GM03348 (cell line): Measurements from ENCODE around the gene GPC3.
A peak's percentile ranks its signal among the peaks of the same experiment; 100 is the strongest.

ENCODE experiments used
- DNase-seq: peaks from one replicate; pipeline ENCODE4 v3.0.0; 2012; ENCODE audit warnings: low spot score

GPC3 gene

DNA sequence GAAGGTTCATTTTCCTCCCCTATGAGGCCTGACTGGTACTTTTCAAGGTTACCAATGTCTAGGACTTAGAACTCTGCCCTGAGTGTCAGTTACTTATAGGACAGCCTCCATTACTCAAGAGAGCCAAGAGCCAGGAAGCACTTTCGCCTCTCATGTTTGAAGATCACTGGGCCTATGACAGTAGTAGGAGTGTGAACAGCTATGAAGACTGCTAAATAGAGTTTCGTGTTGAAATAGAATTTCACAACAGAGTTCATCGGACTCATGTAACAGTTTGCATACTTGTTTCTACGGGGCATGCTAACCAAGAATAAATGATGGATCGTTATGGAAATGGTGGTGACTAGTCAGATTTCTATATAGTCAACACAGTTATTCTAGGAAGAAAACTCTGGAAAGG lies 472.3 kb downstream of the GPC3 start:
- no peak for DNase-seq

DNA sequence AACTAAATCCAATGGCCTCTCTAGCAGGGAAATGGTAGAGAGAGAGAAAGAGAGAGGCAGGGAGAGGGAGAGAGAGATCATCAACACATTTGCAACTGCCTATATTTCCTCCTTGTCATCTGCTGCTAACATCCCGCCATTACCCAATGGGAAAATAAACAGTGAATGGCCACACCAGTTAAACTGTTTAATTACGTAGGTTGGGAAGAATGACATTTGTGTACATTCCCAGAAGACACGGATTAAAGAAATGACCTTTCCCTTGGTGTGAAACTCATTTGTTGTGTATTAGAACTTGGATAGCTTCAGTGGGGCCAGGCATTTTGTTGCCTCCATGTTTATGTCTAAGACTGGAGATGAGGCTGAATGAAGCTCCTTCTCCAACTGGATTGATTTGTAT lies 474.4 kb downstream of the GPC3 start:
- no peak for DNase-seq

DNA sequence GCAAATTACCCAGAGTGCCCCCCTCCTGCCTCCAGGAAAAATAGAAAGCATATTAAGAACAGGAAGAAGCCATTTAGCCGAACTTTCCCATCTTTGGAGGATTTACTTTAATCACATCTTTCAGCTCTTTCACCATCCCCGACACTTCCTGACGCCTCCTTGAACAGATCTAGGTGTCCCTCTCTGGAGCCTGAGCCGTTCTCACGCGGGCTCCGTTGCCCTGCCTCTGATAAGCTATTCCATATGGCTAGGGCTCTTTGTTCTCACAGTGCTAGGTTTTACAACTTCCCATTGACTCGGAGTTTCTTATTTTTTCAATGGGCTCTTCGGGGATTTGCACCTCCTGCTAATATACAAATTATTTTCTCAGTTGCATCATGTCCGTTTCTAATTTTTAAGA lies 488.0 kb downstream of the GPC3 start:
- DNase-seq = no peak

DNA sequence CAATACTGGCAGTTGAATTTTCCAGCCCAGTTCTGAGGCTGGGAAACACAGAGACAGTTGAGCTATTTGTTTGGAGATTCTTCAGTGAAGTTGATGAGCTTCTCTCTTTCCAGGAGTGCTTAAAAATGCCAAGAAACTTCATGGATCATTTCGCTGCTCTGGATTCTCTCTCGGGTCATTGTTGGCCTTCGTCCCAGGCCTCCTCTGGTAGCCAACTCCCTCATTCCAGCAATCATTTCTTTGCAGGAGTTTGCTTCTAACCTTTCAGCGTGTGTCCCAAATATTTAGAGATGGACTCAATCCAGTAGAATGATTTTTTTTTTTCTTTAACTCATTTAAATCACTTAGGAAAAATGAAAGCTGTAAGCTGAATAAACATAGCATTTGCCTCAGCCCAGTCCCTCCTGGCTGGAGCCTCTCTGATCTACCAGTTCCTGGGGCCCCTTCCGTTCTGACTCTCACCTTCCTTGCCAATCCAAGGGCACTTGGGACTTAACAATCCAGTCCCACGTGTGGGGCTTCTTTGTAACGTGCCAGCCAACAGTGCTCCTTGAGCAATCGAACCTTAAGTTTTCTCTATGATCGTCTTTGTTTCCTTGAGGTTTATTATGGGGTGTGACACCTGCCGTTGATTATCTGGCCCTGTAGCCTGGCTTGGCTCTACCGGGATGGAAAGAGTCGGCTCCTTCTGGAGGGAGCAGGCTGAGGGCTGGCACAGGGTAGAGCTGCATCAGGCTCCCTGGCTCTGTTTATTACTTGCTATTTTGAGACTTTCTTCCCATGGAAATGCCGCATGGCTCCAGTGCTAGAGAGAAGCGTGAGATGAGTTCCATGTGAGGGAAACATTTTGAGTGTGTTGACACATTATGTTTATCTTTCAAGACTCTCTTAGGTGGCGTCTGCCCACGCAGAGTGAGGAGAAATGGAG lies 489.7 kb downstream of the GPC3 start:
- peak; percentile 56 for DNase-seq

DNA sequence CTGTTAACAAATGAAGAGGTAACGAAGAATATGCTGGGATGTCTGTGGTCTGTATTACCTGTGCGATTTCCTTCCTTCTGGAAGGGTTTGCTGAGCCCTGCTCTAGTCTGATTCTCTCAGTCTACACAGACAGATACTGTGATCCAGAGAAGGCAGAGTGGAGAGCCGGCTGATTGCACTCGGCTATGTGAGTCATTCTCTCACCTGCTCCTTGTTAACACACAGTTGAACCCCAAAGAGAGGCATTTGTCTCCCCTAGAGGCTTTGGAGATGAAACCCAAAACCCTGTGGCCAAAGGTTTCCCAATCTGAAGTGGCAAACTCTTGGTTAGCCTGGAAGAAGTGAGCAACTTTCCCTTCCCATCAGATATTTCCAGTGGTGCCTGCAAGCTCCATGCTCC lies 492.0 kb downstream of the GPC3 start:
- no peak for DNase-seq

DNA sequence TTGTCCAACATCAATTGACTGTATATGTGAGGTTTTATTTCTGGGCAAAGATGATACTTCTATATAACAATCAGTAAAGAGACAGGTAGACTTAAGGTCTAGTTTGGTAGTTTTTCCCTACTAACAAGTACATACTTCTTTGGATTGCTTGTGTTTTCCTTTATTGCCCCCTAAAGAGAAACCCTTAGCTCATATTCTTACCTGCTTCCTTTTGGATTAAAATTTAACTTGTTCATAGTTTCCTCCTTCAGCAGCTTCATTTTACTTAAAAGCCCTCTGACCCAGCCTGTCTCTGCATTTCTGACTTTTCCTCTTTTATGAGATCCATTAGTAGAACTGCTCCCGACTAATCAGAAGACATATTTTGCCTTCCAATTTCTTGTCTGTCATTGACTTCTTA lies 494.4 kb downstream of the GPC3 start:
- DNase-seq = no peak
